Neuron (in vitro differentiated cells): Measurements from ENCODE around the gene GAD1.

Experiments
- H2AFZ ChIP-seq: one replicate; pipeline ENCODE4 v1.6.1; 2013; ENCODE audit warnings: low read depth, mild to moderate bottlenecking, inconsistent platforms, low read length, moderate library complexity
- H3K27me3 ChIP-seq: one replicate; pipeline ENCODE4 v1.6.1; 2013; ENCODE audit warnings: low read length; ENCODE audit not compliant: insufficient read depth
- H3K36me3 ChIP-seq: one replicate; pipeline ENCODE4 v1.6.1; 2013; ENCODE audit warnings: low read length; ENCODE audit not compliant: insufficient read depth
- H3K4me1 ChIP-seq: one replicate; pipeline ENCODE4 v1.6.1; 2013; ENCODE audit warnings: low read length; ENCODE audit not compliant: insufficient read depth
- H3K4me3 ChIP-seq: 2 replicates; pipeline ENCODE4 v1.5.1; 2013; ENCODE audit warnings: mild to moderate bottlenecking, low read length, moderate library complexity
- H3K9me3 ChIP-seq: one replicate; pipeline ENCODE4 v1.6.1; 2013; ENCODE audit warnings: low read length

Gene GAD1

DNA sequence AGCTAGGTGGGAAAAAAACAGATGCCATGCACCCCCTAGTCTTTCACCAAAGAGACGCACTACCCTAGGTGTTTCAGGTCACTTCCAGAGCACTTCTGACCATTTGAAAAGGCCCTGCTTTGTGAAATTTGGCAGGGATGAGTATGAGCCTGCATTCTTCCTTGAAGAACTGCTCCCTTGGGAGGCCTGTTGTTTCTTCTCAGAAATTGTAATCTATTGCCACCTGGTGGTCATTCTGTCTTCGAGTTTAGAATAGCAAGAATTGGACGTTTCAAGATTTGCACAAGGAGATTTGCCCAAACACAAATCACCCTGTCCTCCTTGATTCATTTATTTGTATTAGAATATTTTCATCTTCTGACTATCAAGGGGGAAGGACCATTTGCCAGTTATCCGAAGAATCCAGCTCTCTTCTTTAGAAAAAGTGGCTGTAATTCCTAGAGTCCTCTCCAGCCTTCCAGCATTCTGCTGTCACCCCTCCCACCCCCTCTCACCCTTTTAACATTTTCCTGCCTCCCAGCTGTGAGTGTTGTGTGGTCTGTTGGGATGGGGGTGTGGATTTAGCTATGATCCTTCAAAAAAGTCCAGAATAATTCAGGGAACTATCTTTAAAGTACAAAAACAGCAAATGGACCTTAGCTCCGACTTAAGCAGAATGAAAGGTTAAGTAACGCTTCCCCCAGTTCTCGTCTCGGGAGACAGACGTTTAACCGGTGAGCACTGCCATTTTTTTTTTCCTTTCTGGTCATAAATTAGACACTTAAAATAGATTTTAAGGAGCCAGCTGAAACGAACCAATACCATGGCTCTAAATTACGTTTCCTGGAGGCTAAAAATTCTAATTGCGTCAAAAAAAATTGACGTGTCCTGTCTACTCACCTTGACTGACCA is 3.7 kb upstream of the GAD1 start:
- H3K36me3 ChIP-seq = no peaks in the 10 kb centered on the region
- no peak overlapping the region for H2AFZ ChIP-seq
- H3K4me1 ChIP-seq = peaks cover 13% of the 10 kb centered on the region
- H3K27me3 ChIP-seq = peaks cover 53% of the 10 kb centered on the region
- H3K4me3 ChIP-seq = no peak overlapping the region
- no peaks in the 10 kb centered on the region for H3K9me3 ChIP-seq

DNA sequence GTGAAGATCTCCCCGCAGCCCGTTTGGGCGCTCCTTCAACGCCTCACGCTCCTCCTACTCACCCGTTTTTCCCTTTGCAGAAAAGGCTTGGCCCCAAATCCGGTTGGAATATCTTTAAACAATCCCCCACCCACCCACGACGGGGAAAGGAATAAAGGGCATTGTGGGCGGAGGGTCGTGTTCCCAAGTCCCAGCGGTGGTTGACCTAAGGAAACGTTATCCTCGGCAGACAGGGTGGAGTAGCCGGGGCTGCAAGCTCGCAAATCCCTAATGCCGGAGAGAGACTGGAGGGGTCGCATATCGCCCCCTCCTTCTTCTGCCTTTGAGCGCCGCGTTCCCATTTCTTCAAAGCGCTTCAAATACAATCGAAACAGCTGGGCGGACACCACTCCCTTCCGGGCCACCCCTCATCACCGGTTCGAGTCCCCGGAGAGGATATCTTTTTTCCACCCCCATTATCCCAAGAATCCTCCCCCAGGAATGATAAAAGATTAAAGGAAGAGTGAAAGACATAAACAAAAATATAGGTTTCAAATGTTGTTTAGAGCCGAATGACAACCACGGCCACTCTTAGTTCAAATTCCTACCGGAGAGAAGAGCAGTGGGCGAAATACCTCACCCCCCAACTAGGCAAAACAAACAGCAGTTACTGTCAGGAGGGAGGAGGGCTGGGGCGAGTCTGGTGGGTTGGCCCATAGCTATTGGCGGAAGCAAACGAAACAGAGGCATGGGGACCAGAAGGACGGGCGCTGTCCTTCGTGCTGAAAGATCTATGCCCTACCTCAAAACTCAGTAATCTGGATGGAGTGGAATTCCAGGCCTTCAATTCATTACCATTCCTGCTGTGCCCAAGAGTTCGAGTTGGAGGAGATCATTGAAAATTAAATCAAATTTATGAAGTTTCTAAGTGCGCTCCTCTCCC is 2.8 kb upstream of the GAD1 start:
- Histone ChIP-seq H3K4me3 (no peak overlapping the region), H2AFZ (no peak overlapping the region), H3K27me3 (peaks cover 62% of the 10 kb centered on the region), H3K9me3 (no peaks in the 10 kb centered on the region), H3K4me1 (peaks cover 21% of the 10 kb centered on the region), H3K36me3 (no peaks in the 10 kb centered on the region)

DNA sequence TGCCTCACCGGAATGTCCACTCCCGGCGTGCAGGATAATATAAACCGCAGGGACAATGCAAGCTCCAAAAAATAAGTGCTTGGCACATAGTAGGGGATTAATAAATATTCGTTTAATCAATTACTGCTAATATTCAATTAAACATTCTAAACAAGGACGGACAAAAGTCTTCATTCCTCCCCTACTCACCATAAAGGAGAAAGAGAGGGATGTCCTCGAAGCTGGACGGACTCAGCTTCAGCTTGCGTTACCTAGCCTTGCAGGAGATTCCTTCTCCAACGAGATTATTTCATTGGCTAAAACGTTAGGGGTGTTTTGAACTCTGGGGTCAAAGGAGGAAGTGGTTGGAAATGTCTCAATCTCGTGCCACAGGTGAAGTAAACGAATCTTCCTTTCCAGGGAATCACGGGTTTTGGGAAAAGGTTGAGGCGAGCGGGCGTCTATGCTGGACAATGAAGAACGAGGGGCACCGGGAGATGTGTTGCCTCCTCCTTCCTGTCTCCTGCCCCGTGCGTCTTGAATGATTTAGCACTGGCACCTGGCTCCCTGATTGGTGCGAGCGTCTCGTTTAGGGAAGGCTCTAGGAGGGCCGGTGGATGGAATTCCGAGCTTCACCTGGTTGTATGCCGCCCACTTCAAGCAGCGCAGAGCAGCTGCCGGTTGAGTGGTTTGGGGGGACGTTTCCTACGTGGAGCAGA is 2.0 kb upstream of the GAD1 start:
- Histone ChIP-seq H3K27me3 (peaks cover 64% of the 10 kb centered on the region), H3K9me3 (no peaks in the 10 kb centered on the region), H3K36me3 (no peaks in the 10 kb centered on the region), H3K4me3 (no peak overlapping the region), H3K4me1 (peaks cover 21% of the 10 kb centered on the region), H2AFZ (no peak overlapping the region)

DNA sequence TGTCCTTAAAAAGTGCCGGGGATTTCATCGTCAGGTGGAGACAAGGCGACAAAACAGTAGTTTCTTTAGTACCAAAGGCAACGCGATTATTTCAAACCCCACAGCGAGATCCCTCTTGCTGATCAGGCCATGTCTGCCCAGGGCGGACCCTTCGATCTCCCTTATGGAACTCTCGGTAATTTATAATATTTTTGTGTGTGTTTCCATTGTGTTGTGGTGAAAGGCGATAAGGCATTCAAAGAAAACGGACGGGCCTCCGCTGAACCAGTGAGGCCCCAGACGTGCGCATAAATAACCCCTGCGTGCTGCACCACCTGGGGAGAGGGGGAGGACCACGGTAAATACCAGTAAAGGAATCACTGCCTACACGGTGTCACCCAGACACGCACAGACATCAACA is 1.4 kb upstream of the GAD1 start:
- H3K4me1 ChIP-seq = peaks cover 21% of the 10 kb centered on the region
- no peak overlapping the region for H3K4me3 ChIP-seq
- H3K27me3 ChIP-seq = peaks cover 71% of the 10 kb centered on the region
- no peak overlapping the region for H2AFZ ChIP-seq
- peaks cover 2% of the 10 kb centered on the region for H3K9me3 ChIP-seq
- no peaks in the 10 kb centered on the region for H3K36me3 ChIP-seq

DNA sequence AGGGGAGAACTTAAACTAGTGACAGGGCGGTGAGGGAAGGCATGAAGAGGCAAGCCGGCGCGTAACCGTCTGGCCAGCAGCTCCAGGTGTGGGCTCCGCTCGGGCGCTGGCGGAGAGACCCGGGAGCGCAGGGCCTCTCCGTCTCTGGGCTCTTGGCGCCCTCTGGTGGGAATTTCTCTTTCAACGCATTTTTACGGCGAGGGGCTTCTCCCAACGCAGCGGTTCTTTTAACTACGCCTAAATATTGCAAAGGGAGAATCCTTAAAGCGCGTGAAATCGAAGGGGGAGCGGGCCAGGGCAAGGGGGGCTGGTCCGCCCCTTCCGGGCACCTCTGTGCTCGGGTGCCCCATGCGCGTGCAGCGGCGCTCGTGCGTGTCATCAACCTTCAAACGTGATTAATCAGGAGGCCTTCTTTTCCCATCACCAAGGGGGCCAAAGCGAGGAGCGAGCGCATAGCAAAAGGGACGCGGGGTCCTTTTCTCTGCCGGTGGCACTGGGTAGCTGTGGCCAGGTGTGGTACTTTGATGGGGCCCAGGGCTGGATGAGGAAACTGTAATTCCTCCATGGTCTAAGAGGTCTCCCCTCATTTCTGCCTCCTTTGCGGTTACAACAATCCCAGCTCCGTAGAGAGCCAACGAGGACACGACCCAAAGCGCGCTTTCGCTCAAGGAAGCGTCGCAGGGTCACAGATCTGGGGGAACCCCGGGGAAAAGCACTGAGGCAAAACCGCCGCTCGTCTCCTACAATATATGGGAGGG is 762 bp upstream of the GAD1 start:
- Histone ChIP-seq H3K9me3 (peaks cover 4% of the 10 kb centered on the region), H3K36me3 (no peaks in the 10 kb centered on the region), H3K4me1 (peaks cover 21% of the 10 kb centered on the region)

DNA sequence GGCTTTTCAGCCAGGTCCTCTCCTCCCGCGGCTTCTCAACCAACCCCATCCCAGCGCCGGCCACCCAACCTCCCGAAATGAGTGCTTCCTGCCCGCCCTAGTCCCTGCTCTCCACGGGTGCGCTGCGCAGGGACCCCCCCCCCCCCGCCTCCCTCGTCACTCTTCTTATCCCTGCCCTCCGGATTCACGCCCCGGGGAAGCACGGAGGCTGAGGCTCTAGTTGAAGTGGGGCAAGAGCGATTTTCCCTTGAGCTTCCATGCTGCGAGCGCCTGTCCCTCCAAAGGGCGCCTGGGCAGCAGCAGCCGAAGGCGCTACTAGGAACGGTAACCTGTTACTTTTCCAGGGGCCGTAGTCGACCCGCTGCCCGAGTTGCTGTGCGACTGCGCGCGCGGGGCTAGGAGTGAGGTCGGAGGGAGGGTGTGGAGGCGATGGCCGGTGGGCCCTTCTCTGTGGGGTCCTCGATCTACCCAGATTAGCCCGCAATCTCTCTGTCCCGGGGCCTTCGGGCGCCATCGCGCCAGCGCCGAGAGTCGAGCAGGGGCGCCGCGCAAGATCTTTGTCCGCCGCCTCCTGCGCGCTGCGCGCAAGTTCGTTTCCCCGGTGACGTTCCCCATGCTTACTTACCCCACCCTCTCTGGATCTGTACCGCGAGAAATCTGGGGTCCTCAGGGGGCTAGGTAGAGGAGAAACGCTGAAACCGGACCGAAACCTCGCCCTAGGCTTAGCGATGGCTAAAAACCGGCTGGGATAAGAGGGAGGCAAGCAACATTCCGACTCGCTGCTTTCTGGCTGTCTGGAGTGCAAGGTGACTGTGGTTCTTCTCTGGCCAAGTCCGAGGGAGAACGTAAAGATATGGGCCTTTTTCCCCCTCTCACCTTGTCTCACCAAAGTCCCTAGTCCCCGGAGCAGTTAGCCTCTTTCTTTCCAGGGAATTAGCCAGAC is 677 bp downstream of the GAD1 start:
- Histone ChIP-seq H2AFZ (peak overlapping the region; percentile 92), H3K36me3 (no peaks in the 10 kb centered on the region), H3K4me3 (peak overlapping the region; percentile 50), H3K4me1 (peaks cover 23% of the 10 kb centered on the region), H3K27me3 (peaks cover 91% of the 10 kb centered on the region), H3K9me3 (peaks cover 4% of the 10 kb centered on the region)

More for the DNA sequence above, 762 bp upstream of the GAD1 start:
- peak overlapping the region; percentile 48 for H2AFZ ChIP-seq
- H3K27me3 ChIP-seq = peaks cover 77% of the 10 kb centered on the region
- peak overlapping the region; percentile 10 for H3K4me3 ChIP-seq

DNA sequence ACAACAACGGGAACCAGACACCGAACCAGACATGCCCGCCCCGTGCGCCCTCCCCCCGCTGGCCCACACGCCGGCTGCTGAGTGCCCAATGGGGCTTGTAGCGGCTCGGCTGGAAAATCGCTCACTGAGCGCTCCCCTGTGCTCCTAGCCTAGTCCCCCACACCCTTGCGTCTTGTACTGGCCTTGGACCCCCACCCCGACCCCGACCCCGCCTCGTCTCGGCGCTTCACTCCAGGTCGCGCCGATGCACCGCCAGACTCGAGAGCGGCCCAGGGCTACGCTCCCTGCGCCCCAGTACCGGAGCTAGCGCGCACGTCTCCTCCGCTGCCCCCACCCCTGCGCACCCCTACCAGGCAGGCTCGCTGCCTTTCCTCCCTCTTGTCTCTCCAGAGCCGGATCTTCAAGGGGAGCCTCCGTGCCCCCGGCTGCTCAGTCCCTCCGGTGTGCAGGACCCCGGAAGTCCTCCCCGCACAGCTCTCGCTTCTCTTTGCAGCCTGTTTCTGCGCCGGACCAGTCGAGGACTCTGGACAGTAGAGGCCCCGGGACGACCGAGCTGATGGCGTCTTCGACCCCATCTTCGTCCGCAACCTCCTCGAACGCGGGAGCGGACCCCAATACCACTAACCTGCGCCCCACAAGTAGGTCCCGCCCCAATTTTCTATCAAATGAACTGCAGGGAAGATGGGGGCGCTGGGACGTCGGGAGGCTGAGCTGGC is 1.5 kb downstream of the GAD1 start:
- H2AFZ ChIP-seq = no peak overlapping the region
- H3K36me3 ChIP-seq = no peaks in the 10 kb centered on the region
- H3K9me3 ChIP-seq = peaks cover 4% of the 10 kb centered on the region
- peaks cover 31% of the 10 kb centered on the region for H3K4me1 ChIP-seq
- peak overlapping the region; percentile 50 for H3K4me3 ChIP-seq
- H3K27me3 ChIP-seq = peaks cover 95% of the 10 kb centered on the region

DNA sequence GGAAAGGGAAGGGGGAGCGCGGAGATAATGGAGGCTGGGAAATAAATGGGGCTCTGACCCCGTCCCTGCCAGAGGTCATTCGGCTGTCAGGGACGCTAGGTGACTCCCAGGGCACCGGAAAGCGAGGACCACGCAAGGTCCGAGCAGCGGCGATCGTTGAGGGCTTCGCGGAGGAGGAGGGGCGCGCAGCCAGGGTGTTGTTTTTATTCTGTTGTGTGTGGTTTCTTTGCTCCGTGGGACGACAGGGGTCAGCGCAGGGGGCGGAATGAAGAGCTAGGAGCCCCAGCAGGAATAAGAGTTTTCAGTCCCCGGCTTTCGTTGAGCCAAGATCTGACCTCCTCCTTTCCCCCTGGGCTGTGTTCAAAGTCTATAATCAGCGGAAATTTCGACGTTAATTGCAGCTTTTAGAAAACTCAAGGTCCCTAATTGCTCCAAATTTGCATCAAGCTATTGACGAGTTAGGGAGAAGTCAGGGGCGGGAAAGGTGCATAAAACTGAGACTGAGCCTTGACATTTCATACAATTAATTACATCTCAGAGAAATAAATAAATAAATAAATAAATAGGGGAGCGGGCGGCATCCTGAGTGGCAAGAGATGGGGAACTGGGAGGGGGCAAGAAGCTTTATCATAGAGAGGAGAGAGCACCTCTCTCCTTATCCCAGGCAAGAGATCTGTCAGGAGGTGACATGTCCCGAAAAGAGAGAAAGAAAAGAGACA is 2.2 kb downstream of the GAD1 start:
- peaks cover 94% of the 10 kb centered on the region for H3K27me3 ChIP-seq
- no peaks in the 10 kb centered on the region for H3K36me3 ChIP-seq
- H3K9me3 ChIP-seq = peaks cover 4% of the 10 kb centered on the region
- H3K4me1 ChIP-seq = peaks cover 36% of the 10 kb centered on the region
- H3K4me3 ChIP-seq = peak overlapping the region; percentile 35
- no peak overlapping the region for H2AFZ ChIP-seq

DNA sequence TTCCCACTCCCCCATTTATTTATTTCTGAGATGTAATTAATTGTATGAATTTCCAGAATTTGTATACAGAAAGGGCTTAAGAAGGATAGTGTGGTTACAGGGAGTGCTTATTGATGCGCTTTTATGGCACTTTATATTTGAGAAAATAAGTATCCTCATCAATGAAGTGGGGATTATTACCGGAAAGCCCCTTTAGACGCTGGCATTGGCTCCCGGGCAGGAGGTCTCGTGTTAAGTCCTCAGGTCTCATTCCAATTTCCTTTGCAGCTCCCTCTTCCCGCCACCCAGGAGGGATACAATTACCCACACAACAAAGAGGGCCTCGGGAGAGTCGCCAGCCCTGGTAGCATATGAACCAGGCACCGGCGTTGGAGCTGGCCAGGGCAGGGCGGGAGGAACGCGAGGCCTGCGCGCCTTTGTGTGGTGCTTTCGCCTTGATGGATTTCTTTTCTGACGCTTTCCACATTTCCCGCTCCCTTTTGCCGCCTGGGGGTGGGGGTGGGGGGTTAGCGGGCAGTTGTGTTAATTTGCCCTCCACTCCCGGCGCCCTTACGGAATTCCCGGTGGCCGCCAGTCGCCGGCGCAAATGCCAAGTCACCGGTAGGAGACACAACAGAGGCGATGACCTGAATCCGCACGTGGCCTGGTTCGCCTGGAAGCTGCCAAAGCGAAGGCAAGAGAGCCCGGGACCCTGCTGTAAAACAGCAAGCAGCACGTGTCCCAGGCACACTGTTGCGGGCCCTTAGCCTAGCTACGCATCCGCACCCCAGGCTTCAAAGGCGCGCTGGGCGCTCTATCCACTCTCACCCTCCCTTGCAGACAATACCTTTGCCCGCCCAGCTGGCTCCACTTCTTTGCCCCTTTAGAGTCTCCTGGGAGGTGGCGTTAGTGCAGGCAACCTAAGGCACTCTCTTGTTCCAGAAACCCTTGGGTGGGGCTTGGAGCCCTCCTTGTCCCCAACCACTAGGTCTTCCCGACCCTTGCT is 3.3 kb downstream of the GAD1 start:
- Histone ChIP-seq H3K4me1 (peaks cover 36% of the 10 kb centered on the region), H3K4me3 (no peak overlapping the region), H3K27me3 (peaks cover 93% of the 10 kb centered on the region)

More for the DNA sequence above, 3.3 kb downstream of the GAD1 start:
- H3K9me3 ChIP-seq = peaks cover 7% of the 10 kb centered on the region
- no peak overlapping the region for H2AFZ ChIP-seq
- H3K36me3 ChIP-seq = no peaks in the 10 kb centered on the region
